HG02571 (cell line): ENCODE data around the gene WDR27.
"Not testable (repeated sequence)": the region's sequence is repeated elsewhere in the genome, so short reads cannot be mapped to it uniquely, and the experiment has no call there.

Experiments used
- ATAC-seq: cut with Tn5 transposase; IDR thresholded peaks from one replicate; pipeline ENCODE4 v1.9.1; 2021; ENCODE audit warnings: mild to moderate bottlenecking, moderate library complexity; ENCODE audit not compliant: unreplicated experiment

The WDR27 gene

DNA sequence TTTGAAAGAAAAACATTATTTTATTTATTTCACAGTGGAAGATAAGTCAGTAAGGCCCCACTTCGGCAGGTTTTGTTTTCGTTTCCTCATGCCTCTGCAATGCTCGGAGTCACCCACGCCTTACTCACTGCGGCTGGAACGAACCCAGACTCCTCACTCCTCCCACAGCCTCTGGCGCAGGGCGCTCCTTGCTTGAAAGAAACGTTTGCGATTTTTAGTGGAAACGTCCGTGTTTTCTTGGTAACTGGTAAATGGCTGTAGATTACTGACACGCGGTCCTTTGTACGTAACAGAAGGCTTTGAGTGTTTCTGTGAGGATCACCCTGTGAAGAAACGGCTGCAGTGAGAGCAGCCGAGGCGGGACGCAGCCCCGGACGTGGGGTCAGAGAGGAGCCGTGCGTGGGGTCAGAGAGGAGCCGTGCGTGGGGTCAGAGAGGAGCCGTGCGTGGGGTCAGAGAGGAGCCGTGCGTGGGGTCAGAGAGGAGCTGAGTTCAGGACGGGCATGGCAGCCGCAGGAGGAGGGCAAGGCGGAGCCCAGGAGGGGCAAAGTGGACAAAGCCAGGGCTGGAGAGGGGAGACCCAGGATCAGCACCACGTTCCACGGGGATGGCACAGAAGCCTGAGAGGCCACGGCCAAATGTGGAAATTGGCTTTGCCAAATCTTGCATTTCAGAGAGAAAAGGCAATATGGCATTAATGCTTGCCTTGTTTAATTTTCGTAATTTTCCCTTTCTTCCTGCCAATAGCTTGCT is 249.5 kb downstream of the WDR27 start:
- ATAC-seq: no peak

DNA sequence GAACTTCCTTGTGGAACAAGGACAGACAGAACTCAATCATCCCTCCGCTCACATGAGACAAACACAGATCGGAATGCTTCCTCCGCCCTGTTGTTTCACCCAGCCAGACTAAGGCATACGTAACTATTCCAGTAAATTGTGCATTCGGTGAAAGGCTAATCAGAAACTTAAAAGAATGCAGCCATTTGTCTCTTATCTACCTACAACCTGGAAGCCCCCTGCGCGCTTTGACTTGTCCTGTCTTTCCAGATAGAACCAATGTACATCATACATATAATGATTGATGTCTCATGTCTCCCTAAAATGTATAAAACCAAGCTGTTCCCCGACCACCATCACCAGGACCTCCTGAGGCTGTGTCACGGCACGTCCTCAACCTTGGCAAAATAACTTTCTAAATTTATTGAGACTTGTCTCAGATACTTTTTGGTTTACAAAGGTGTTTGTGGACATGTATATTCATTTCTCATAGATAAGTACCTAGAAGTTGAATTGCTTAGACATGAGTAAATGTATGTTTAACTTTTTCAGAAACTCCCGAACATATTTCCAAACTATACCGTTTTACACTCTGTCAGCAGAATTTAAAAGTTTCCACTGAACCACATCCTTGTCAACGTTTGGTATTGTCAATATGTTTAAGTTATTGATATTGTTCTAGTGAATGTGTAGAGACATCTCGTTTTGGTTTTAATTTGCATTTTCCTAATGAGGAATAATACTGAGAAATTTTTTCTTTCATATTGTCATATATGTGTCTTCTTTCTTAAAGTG is 250.6 kb downstream of the WDR27 start:
- no peak for ATAC-seq

DNA sequence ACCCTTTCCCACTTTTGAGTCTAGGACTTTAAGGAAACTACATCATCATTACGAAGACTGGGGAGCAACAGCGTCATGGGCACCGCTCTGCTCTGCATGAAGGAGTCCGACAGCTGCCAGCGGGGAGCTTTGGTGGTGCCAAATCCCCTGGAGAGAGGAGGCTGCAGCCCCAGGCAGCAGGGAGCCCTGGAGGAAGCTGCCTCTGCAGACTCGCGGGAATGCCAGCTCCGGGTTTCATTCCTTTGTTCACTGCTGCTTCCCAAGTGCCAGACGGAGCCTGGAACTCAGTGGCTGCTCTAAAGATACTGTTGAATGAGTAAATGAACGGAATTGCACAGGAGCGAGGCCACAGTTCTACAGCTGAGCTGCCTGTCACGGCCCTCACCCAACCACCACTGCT is 251.7 kb downstream of the WDR27 start:
- no peak for ATAC-seq

DNA sequence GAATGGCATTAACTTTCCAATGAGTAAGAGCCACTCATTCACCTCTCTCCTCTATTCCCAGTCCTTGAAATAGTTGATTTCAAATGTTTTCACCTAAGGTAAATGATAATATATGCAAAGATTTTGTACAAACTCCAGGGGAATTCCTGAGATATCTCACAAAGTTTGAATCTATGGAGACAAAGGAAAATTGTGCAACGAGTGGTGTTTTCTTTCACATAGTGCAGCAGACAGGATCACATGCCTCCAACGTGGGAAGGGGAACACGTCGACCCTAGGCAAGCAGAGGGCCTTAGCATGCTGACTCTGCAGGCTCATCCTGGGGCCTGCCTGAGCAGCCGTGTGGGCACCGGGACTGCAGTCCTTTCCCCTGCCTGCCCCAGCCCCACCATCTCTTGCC is 252.6 kb downstream of the WDR27 start:
- no peak for ATAC-seq

DNA sequence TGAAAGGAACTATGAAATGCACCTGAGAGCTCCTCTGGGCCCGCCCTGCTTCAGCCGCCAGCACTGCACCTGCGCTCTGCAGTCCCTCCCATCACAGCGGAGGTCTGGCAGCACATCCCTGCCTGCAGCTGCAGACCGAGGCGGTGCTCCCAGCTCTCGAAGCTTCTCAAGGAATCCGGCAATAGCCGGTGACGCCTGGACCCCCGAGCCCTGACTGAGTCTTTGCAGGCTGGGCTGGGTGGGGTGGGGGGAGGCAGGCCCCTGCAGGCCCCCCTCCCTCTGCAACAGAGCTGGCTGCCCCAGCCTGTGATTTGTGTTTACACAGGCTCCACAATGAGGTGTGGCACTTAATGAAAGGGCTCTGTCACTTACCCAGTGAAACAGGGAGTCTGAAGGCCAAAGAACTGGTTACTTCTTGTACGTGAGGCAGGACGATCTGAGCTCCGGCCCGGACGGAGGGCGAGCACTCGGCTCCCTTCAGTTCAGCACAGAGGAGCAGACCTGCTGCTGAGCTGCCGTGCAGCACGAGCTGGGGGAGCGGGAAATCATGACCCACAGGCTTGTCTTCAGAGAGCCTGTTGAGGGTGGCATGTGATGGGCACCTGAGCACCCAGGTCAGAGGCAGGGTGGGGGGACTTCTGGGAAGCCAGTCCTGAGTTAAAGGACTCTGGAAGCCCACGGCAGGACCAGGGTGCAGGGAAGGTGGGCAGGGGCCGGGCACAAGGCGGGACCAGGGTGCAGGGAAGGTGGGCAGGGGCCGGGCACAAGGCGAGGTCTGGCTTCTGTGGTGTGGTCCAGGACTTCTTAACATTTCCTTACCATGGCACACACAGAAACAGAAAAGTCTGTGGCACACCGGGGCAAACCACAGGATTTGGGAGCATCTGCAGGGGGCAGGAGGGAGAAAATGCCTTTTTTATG is 255.9 kb downstream of the WDR27 start:
- ATAC-seq: no peak

DNA sequence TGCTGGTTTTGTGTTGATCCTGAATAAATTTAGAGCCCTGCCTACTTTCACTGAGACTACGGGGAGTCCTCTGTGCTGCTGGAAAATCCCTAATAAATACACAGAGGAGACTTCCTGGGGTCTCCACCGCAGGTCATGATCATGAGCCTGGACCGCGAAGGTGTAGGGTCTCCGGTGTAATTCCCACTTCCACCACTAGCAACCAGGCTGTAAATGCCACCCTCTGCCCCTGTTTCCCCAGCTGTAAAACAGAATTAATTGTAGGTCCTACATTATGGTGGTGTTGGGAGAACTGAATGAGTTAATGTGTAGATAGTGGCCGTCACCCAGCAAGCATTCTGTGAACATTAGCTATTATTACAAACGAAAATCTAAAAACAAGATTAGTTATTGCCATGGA is 256.6 kb downstream of the WDR27 start:
- ATAC-seq: no peak

DNA sequence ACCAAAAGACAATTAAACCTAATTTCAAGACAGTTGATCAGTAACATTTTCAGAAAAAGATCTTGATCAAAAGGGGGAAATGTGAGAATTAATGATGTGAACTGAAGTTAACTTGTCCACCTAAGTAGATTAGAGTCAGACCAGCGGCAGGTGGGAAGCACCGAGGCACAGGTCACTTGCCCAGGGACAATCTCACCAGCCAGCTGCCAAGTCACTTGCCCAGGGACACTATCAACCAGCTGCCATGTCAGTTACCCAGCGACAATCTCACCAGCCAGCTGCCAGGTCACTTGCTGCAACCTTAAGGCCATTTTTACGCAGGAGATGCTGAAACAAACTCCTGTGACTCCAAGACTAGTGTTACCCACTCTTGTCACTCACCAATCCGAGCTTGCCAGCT is 260.5 kb downstream of the WDR27 start:
- no peak for ATAC-seq

DNA sequence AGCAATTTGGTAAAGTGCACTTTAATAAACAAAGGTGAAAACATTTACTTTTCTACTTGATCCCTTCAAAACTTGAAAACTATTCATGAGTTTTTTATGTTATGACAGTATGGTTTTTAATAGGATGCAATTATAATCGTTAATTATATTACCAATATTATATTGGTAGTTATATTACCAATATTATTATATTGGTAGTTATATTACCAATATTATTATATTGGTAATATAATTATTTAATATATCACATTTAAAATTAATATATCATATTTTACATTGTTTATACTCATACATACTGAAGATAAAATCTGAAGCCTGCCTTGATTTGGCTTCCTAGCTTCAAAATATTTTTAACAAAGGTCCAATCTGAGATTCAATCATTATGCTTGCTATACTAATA is 262.1 kb downstream of the WDR27 start:
- ATAC-seq: no peak

DNA sequence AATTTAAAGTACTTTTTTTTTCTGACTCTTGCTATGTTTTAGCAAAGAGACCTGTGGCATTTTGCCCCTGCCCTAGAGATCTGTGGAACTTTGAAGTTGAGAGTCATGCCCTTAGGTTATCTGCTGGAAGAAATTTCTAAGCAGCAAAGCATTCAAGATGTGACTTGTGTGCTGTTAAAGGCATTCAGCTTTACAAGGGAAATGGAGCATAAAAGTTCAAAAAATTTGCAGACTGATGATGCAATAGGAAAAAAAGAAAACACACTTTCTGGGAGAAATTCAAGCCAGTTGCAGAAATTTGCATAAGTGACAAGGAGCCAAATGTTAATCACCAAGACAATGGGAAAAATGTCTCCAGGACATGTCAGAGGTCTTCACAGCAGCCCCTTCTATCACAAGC is 267.3 kb downstream of the WDR27 start:
- not testable (repeated sequence) for ATAC-seq

DNA sequence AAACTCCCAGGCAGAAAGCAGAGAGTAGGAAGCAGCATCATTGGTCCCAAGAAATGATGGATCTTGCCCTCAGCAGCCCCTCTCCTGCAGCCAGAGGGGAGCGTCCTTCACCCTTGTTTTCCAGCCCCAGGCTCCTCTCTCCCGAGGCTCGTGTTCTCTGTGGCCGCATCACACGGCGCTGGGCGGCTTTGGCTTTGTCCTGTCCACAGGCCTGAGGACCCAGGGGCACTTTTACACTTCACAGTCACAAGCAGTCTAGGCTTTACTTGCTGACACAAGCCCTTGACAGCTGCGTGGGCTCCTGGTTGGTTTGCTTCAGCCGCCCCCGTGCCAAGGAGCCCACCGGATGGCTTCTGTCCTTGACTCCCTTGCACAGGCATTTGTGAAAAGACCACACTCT is 272.8 kb downstream of the WDR27 start:
- no peak for ATAC-seq

DNA sequence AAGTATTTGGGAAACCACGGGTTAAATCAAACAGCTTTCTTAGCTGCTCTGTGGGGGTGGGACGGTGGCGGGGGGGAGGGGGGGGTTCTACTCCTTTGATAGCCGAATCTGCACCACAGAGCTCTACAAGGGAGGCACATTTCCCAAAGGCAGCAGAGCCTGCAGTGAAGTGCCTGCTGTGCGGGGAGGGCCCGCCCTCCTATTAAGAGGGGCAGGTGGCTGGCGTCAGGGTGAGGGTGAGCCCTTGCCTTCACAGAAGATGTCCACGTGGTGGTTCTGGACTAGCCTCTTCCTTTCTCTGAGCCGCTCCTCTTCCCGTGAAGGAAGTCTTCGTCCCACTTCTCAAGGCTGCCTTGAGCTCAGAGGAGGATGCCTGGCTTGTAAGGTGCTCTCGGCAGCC is 273.3 kb downstream of the WDR27 start:
- ATAC-seq: no peak

DNA sequence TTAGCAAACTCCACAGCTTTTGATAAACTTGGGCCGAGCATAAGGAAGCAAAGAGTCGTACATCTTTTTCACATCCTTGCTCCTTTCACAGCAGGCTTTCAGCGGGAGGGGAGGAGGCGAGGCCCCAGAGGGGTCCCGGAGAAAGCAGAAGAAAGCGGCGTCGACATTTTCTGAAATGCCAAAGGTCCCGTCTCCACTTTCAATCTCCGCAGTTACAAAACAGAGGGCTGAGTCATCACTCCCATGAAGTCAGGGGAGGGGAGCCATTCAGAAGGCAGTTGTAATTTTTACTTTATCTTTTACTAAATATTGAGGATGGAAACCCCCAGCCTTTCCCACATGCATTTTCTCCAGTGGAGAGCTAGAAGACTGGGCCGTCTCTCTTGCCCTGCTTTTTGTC is 274.0 kb downstream of the WDR27 start:
- no peak for ATAC-seq

DNA sequence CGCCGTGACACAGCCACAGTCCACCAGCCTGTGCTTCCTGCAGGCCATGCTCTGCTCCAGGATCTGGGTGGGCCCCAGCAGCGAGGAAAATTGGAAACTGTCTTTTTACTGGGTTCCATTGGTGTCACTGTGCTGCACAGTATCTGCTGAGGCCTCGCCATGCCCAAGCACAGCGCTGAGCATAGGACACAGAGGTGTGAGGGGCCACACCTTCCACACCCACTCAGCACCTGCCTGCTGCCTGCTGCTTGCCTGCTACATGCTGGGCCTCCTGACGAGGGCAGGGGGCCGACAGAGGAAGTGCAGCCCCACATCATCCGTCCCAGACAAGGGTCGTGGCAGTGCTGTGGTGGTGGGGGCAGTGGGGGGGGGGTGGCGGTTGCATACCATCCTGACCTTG is 275.2 kb downstream of the WDR27 start:
- no peak for ATAC-seq

DNA sequence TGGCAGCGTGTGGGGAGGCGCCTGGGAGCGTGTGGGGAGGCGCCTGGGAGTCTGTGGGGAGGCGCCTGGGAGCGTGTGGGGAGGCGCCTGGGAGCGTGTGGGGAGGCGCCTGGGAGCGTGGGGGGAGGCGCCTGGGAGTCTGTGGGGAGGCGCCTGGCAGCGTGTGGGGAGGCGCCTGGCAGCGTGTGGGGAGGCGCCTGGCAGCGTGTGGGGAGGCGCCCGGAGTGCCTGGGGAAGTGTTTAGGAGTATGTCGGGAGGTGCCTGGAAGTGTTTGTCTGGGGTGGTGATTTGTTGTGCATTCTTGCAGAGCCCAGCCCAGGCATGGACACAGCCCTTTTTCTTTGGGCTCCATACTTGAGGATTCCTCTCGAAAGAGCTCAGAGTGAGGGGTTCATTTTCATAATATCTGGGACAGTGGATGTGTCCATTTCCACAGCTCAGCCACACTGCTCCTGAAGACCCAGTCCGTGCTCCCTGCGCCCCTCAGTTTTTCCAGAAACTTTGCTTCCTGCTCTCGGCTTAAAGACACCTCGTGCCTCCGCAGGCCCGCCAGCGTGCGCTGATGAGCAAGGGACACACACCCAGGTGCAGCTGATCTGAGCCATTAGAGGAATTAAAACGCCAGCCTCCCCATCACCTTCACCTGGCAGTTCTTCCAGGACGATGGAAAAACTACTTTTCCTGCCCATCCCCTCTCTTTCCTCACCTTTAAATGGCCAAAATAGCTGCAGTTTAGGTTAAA is 276.0 kb downstream of the WDR27 start:
- ATAC-seq: no peak

DNA sequence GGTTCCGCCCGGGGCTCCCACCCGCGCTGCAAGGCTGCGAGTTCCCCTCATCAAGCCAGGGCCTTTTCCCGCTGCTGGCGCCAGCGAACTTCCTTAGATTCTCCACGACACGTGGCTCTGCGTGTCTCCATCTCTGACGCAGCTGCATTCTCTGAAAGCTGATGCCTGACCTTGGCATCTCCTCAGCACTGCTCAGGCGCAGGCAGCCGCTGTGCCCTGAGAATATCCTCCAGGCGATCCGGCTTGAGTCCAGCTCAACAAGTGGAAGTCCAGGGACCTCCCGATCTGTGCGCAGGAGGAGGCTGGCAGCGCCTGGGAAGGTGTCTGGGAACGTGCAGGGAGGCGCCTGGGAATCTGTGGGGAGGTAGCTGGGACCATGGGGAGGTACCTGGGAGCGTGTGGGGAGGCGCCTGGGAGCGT is 277.0 kb downstream of the WDR27 start:
- no peak for ATAC-seq

DNA sequence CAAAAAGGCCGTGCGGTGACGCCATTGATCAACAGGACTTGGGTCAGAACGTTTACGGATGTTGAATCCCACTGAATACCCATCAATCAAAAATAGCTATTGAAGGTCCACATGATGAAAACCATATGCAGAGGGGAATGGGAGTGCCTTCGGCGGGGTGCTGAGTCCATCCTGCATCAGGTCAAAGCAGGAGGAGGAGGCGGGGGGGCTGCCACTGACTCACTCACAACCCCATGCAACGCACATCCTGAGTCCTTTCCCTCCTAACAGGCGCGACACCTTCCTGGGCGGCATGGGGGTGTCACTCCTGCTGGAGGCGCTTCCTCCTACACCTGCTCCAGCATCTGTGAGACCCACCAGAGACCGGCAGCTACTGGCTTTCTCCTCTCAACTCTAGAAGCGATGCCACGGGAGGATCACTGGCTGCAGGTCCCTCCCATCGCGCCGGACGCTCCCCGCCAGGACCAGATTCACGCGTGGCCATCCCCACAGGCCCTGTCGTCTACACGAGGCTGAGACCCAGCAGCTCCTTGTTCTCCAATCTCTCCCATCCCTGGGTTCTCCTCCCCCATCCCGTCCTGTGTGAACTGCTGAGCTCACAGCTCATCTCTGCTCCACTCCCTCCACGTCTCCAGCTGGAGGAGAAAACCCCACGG is 277.6 kb downstream of the WDR27 start:
- no peak for ATAC-seq

DNA sequence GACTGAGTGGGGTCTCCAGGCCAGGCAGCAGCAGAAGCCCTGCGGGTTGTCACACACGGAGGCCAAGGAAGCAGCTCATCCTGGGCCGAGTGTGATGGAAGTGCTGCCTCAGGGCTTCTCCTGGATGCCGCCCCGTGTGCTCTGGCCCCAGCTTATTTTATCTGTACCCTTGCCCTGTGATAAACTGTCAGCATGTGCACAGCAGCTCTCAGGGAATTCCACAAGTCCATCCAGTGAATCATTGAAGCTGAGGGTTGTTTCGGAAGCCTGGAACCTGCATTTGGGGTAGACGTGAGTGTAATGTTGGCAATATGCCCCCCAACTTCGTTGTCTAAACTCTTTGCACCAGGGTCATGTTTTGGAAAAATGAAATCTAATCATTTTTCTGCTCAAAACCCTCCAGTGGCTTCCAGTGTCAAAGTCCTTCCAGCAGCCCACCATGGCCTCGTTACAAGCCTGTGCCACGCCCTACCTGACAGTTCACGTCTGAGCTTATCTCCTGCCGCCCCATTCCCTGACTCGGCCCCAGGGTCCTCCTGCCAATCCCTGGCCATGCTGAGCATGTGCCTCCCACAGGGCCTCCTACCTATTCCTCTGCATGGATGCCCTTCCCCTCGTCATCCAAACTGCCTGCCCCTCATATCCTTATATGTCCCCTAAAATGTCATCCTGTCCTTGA is 280.1 kb downstream of the WDR27 start:
- no peak for ATAC-seq

DNA sequence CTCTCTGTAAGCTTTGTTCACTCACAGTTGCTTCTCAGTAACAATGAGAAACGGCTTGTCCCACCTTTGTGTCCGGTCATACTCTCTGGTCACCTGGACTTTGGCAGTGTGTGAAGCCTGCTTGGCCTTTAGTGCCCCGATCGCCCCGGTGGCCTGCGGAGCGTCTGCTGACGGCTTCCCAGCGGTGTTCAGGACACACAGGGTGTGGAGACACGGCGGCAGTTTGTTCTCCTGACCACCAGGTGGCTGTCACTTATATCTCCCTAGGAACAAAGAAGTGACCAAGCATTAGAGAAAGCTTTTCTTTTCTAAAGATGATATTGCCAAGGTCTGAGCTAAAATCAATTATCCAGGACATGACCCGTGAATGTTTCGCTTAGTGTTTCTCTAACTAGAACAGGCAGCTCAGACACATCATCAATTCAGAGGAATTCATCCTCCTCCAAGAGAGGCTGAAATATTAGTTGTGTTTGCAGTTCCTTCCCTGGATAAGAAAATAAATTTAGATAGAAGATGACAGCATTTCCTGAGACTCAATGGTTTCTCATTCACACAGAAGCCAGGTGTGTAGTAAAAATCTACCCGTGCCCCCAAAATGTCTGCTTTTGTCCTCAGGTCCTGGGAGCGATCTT is 280.8 kb downstream of the WDR27 start:
- ATAC-seq: no peak

DNA sequence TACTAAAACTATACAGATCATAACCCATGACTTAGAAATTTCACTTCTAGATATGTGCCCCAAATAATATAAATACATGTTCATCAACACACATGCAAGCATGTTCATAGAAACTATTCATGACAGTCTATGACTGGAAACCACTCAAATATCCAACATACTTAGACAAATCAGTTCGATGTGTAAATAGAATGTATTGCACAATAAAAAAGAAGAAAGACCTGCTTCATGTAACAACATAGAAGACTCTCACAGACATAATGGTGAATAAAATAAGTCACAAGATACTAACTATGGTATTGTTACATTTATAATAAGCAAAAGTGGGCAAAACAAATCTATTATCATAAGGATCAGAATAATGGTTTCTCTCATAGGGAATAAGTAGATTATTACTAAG is 284.7 kb downstream of the WDR27 start:
- no peak for ATAC-seq
